Measurements from ENCODE around the gene ZMYM2. TPM values are rescaled to one million over a fixed set of nuclear protein-coding genes. Genes with fewer than 3 reads are reported as not detected.

ZMYM2 gene
- total RNA-seq, 1 donor from 2014 or later: 73.2 TPM

- H3K4me3 Mint-ChIP-seq (ENCODE audit: low read depth): no peak overlapping the region
- intact Hi-C loops (cut with micrococcal nuclease): no loop called here
- H3K27ac Mint-ChIP-seq: no peak overlapping the region
- H3K9me3 Mint-ChIP-seq: no peaks in the 10 kb centered on the region
- H3K4me1 Mint-ChIP-seq (ENCODE audit: low read depth): peaks cover 2% of the 10 kb centered on the region
- H3K36me3 Mint-ChIP-seq (ENCODE audit: low read depth): no peaks in the 10 kb centered on the region
- DNase-seq (ENCODE audit: low spot score): no peak
- peaks cover 42% of the 10 kb centered on the region for H3K27me3 Mint-ChIP-seq (ENCODE audit: low read depth)
Observed at GRCh38 chr13:20105161-20105689, 146.7 kb downstream of the ZMYM2 start.

- Mint-ChIP-seq H3K9me3 (no peaks in the 10 kb centered on the region), H3K4me3 (ENCODE audit: low read depth) (no peak overlapping the region), H3K36me3 (ENCODE audit: low read depth) (no peaks in the 10 kb centered on the region), H3K4me1 (ENCODE audit: low read depth) (peaks cover 2% of the 10 kb centered on the region), H3K27me3 (ENCODE audit: low read depth) (peaks cover 34% of the 10 kb centered on the region), H3K27ac (no peak overlapping the region)
- intact Hi-C loops (cut with micrococcal nuclease): no loop called here
- no peak for DNase-seq (ENCODE audit: low spot score)
Observed at GRCh38 chr13:20106742-20107141, 148.2 kb downstream of the ZMYM2 start.

- no peak for DNase-seq (ENCODE audit: low spot score)
- H3K27ac Mint-ChIP-seq: no peak overlapping the region
- no peak overlapping the region for H3K4me3 Mint-ChIP-seq (ENCODE audit: low read depth)
- no peaks in the 10 kb centered on the region for H3K36me3 Mint-ChIP-seq (ENCODE audit: low read depth)
- H3K4me1 Mint-ChIP-seq (ENCODE audit: low read depth): no peaks in the 10 kb centered on the region
- peaks cover 22% of the 10 kb centered on the region for H3K27me3 Mint-ChIP-seq (ENCODE audit: low read depth)
- intact Hi-C loops (cut with micrococcal nuclease): no loop called here
- H3K9me3 Mint-ChIP-seq: no peaks in the 10 kb centered on the region
Observed at GRCh38 chr13:20109037-20109436, 150.5 kb downstream of the ZMYM2 start.

GRCh38 chr13:20114066-20114610 lies 155.6 kb downstream of the ZMYM2 start:
- peaks cover 2% of the 10 kb centered on the region for H3K4me1 Mint-ChIP-seq (ENCODE audit: low read depth)
- DNase-seq (ENCODE audit: low spot score): no peak
- no peak overlapping the region for H3K27ac Mint-ChIP-seq
- intact Hi-C loops (cut with micrococcal nuclease): no loop called here
- H3K9me3 Mint-ChIP-seq: no peaks in the 10 kb centered on the region
- H3K4me3 Mint-ChIP-seq (ENCODE audit: low read depth): no peak overlapping the region
- H3K27me3 Mint-ChIP-seq (ENCODE audit: low read depth): peaks cover 2% of the 10 kb centered on the region
- H3K36me3 Mint-ChIP-seq (ENCODE audit: low read depth): no peaks in the 10 kb centered on the region

GRCh38 chr13:20116213-20116612 lies 157.7 kb downstream of the ZMYM2 start:
- no peaks in the 10 kb centered on the region for H3K9me3 Mint-ChIP-seq
- H3K4me3 Mint-ChIP-seq (ENCODE audit: low read depth): no peak overlapping the region
- no peak for DNase-seq (ENCODE audit: low spot score)
- intact Hi-C loops (cut with micrococcal nuclease): no loop called here
- peaks cover 3% of the 10 kb centered on the region for H3K27me3 Mint-ChIP-seq (ENCODE audit: low read depth)
- peaks cover 15% of the 10 kb centered on the region for H3K4me1 Mint-ChIP-seq (ENCODE audit: low read depth)
- no peak overlapping the region for H3K27ac Mint-ChIP-seq
- no peaks in the 10 kb centered on the region for H3K36me3 Mint-ChIP-seq (ENCODE audit: low read depth)

GRCh38 chr13:20118268-20119140 lies 160.0 kb downstream of the ZMYM2 start:
- no peak for DNase-seq (ENCODE audit: low spot score)
- Mint-ChIP-seq H3K36me3 (ENCODE audit: low read depth) (no peaks in the 10 kb centered on the region), H3K9me3 (no peaks in the 10 kb centered on the region), H3K4me1 (ENCODE audit: low read depth) (peaks cover 16% of the 10 kb centered on the region), H3K4me3 (ENCODE audit: low read depth) (peak overlapping the region; percentile 73), H3K27ac (no peak overlapping the region), H3K27me3 (ENCODE audit: low read depth) (peaks cover 13% of the 10 kb centered on the region)
- intact Hi-C loops (cut with micrococcal nuclease): no loop called here

GRCh38 chr13:20119960-20120359 lies 161.4 kb downstream of the ZMYM2 start:
- no peaks in the 10 kb centered on the region for H3K36me3 Mint-ChIP-seq (ENCODE audit: low read depth)
- peak overlapping the region; percentile 73 for H3K4me3 Mint-ChIP-seq (ENCODE audit: low read depth)
- DNase-seq (ENCODE audit: low spot score): no peak
- peaks cover 21% of the 10 kb centered on the region for H3K27me3 Mint-ChIP-seq (ENCODE audit: low read depth)
- peaks cover 18% of the 10 kb centered on the region for H3K4me1 Mint-ChIP-seq (ENCODE audit: low read depth)
- intact Hi-C loops (cut with micrococcal nuclease): no loop called here
- peak overlapping the region; percentile 28 for H3K27ac Mint-ChIP-seq
- no peaks in the 10 kb centered on the region for H3K9me3 Mint-ChIP-seq

- intact Hi-C loops (cut with micrococcal nuclease): no loop called here
- H3K9me3 Mint-ChIP-seq: no peaks in the 10 kb centered on the region
- peaks cover 28% of the 10 kb centered on the region for H3K27me3 Mint-ChIP-seq (ENCODE audit: low read depth)
- no peaks in the 10 kb centered on the region for H3K36me3 Mint-ChIP-seq (ENCODE audit: low read depth)
- H3K27ac Mint-ChIP-seq: no peak overlapping the region
- H3K4me1 Mint-ChIP-seq (ENCODE audit: low read depth): peaks cover 18% of the 10 kb centered on the region
- no peak for DNase-seq (ENCODE audit: low spot score)
- H3K4me3 Mint-ChIP-seq (ENCODE audit: low read depth): peak overlapping the region; percentile 52
Observed at GRCh38 chr13:20121159-20121525, 162.6 kb downstream of the ZMYM2 start.

GRCh38 chr13:20124303-20124702 lies 165.8 kb downstream of the ZMYM2 start:
- Mint-ChIP-seq H3K36me3 (ENCODE audit: low read depth) (no peaks in the 10 kb centered on the region), H3K9me3 (no peaks in the 10 kb centered on the region), H3K27ac (no peak overlapping the region), H3K4me3 (ENCODE audit: low read depth) (no peak overlapping the region), H3K27me3 (ENCODE audit: low read depth) (peaks cover 28% of the 10 kb centered on the region), H3K4me1 (ENCODE audit: low read depth) (peaks cover 14% of the 10 kb centered on the region)
- DNase-seq (ENCODE audit: low spot score): no peak
- intact Hi-C loops (cut with micrococcal nuclease): no loop called here

- intact Hi-C loops (cut with micrococcal nuclease): no loop called here
- Mint-ChIP-seq H3K36me3 (ENCODE audit: low read depth) (no peaks in the 10 kb centered on the region), H3K4me3 (ENCODE audit: low read depth) (no peak overlapping the region), H3K9me3 (no peaks in the 10 kb centered on the region), H3K4me1 (ENCODE audit: low read depth) (peaks cover 5% of the 10 kb centered on the region), H3K27ac (no peak overlapping the region), H3K27me3 (ENCODE audit: low read depth) (peaks cover 28% of the 10 kb centered on the region)
- DNase-seq (ENCODE audit: low spot score): no peak
Observed at GRCh38 chr13:20125129-20125782, 166.7 kb downstream of the ZMYM2 start.

GRCh38 chr13:20125783-20126165 lies 167.2 kb downstream of the ZMYM2 start:
- Mint-ChIP-seq H3K9me3 (no peaks in the 10 kb centered on the region), H3K27me3 (ENCODE audit: low read depth) (peaks cover 28% of the 10 kb centered on the region), H3K36me3 (ENCODE audit: low read depth) (no peaks in the 10 kb centered on the region)

GRCh38 chr13:20126541-20127261 lies 168.2 kb downstream of the ZMYM2 start:
- Mint-ChIP-seq H3K9me3 (no peaks in the 10 kb centered on the region), H3K4me1 (ENCODE audit: low read depth) (peaks cover 2% of the 10 kb centered on the region), H3K27me3 (ENCODE audit: low read depth) (peaks cover 26% of the 10 kb centered on the region), H3K36me3 (ENCODE audit: low read depth) (no peaks in the 10 kb centered on the region), H3K4me3 (ENCODE audit: low read depth) (no peak overlapping the region), H3K27ac (no peak overlapping the region)
- intact Hi-C loops (cut with micrococcal nuclease): no loop called here
- no peak for DNase-seq (ENCODE audit: low spot score)

More at GRCh38 chr13:20125783-20126165, 167.2 kb downstream of the ZMYM2 start:
- DNase-seq (ENCODE audit: low spot score): no peak
- Mint-ChIP-seq H3K27ac (no peak overlapping the region), H3K4me3 (ENCODE audit: low read depth) (no peak overlapping the region), H3K4me1 (ENCODE audit: low read depth) (peaks cover 5% of the 10 kb centered on the region)
- intact Hi-C loops (cut with micrococcal nuclease): no loop called here

Measured in activated T-helper 2 cell treated with anti-CD3 and anti-CD28 coated beads, Interferon-gamma antibody, Interleukin-2, Interleukin-4, amounts not matched to agents 10 μg/mL and 5 μg/mL and 100 μg/mL, durations not matched to agents 14 hours and 24 hours and 36 hours (primary cell).